ENCODE results near the gene XRN2.

- TF ChIP-seq MAX (IDR thresholded peaks at IDR 0.05) (no peak), TCF12 (IDR thresholded peaks at IDR 0.05; ENCODE audit: low read depth) (no peak), EGR1 (IDR thresholded peaks at IDR 0.05) (no peak), REST (IDR thresholded peaks at IDR 0.05; ENCODE audit: low read depth) (no peak), EP300 (IDR thresholded peaks at IDR 0.05; ENCODE audit: borderline replicate concordance) (no peak), TAF1 (IDR thresholded peaks at IDR 0.05; ENCODE audit: low read depth) (no peak)
Measured at GRCh38 chr20:21393166-21393565, 90.0 kb downstream of the XRN2 start.

Measured in Ishikawa (cell line).